HCT116 (cell line): Measurements from ENCODE around the gene IRS1.

Experiments
- CEBPB ChIP-seq: IDR thresholded peaks from 2 replicates; pipeline ENCODE4 v1.6.1; 2012; ENCODE audit warnings: low read depth
- EGR1 ChIP-seq: IDR thresholded peaks from 2 replicates; pipeline ENCODE4 v1.6.1; 2012; ENCODE audit warnings: low read depth
- EZH2 ChIP-seq: fragments of 200-600 bp; sonication (generic); IDR thresholded peaks from 2 replicates; pipeline ENCODE4 v1.6.1; 2017; ENCODE audit warnings: antibody characterized with exemption, mixed run types
- EZH2phosphoT487 ChIP-seq: fragments of 200-600 bp; IDR thresholded peaks from 2 replicates; pipeline ENCODE4 v1.6.1; 2018; ENCODE audit warnings: antibody characterized with exemption, borderline replicate concordance
- JUND ChIP-seq: IDR thresholded peaks from 2 replicates; pipeline ENCODE4 v1.6.1; 2012
- POLR2A ChIP-seq: IDR thresholded peaks from 2 replicates; pipeline ENCODE4 v1.7.0; 2011; ENCODE audit warnings: borderline replicate concordance; ENCODE audit not compliant: insufficient read depth, insufficient read length; ENCODE audit errors: extremely low read depth
- POLR2AphosphoS5 ChIP-seq: IDR thresholded peaks from 2 replicates; pipeline ENCODE4 v1.6.1; 2011; ENCODE audit warnings: mild to moderate bottlenecking, low read depth, low read length, moderate library complexity
- YY1 ChIP-seq: IDR thresholded peaks from 2 replicates; pipeline ENCODE4 v1.6.1; 2011; ENCODE audit warnings: low read length, low read depth, moderate library complexity, mild to moderate bottlenecking; ENCODE audit not compliant: insufficient replicate concordance; ENCODE audit errors: extremely low read depth
- ZFX ChIP-seq: fragments of 450-650 bp; IDR thresholded peaks from 2 replicates; pipeline ENCODE4 v1.6.1; 2017
- TF ChIP-seq, protein P1 (sequence below): IDR thresholded peaks from 2 replicates; pipeline ENCODE4 v1.6.1; 2012; ENCODE audit warnings: low read depth
- TF ChIP-seq, protein P2 (sequence below), 3 experiments: fragments of 200-600 bp in 1 of 3; sonication (generic) in 1 of 3; IDR thresholded peaks in 2 of 3; conservative IDR thresholded peaks in 1 of 3; 2 replicates each; pipeline ENCODE4 v1.5.1; 2012 to 2017; ENCODE audit warnings: low read depth in 2 of 3, low read length in 2 of 3, antibody characterized with exemption in 1 of 3, borderline replicate concordance in 1 of 3, control low read depth in 1 of 3, mild to moderate bottlenecking in 1 of 3, mixed read lengths in 1 of 3, mixed run types in 1 of 3, moderate library complexity in 1 of 3; ENCODE audit not compliant: insufficient read depth in 1 of 3
- TF ChIP-seq, protein P3 (sequence below): IDR thresholded peaks from 2 replicates; pipeline ENCODE4 v1.6.1; 2012

DNA sequence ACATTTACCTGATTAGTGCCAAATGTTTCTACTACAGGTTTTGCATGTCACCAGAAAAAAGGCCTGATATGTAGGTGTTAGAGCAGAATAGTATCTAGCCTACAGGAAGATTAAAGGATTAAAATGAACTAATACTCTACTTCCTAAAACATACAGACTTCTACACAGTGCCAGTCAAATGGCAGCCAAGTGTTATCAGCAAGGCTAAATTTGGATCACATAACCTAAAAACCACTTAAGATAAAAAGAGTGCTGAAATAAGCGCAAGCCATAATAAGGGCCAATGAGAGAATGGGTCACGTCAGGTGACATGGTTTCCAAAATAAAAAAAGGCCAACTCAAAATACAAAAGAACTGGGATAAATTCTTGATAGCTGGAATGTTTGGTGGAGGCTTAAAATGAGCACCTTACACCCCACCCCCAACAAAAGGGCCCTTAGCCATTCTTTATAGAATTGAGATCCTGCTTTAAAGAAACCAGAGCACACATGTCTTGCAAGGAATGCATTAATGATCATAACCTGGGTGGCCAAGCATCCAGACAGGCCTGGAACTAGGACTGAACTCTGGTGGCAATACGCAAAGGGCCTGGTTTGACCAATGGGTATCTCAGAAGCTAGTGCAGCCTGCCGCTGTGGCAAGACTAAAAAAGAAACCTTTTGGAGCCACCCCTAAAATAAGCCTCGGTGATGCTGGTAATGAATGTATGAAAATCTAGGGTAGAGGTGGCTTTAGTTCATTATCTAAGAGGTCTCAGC lies 32.4 kb downstream of the IRS1 start:
- TF ChIP-seq, protein P1, sequence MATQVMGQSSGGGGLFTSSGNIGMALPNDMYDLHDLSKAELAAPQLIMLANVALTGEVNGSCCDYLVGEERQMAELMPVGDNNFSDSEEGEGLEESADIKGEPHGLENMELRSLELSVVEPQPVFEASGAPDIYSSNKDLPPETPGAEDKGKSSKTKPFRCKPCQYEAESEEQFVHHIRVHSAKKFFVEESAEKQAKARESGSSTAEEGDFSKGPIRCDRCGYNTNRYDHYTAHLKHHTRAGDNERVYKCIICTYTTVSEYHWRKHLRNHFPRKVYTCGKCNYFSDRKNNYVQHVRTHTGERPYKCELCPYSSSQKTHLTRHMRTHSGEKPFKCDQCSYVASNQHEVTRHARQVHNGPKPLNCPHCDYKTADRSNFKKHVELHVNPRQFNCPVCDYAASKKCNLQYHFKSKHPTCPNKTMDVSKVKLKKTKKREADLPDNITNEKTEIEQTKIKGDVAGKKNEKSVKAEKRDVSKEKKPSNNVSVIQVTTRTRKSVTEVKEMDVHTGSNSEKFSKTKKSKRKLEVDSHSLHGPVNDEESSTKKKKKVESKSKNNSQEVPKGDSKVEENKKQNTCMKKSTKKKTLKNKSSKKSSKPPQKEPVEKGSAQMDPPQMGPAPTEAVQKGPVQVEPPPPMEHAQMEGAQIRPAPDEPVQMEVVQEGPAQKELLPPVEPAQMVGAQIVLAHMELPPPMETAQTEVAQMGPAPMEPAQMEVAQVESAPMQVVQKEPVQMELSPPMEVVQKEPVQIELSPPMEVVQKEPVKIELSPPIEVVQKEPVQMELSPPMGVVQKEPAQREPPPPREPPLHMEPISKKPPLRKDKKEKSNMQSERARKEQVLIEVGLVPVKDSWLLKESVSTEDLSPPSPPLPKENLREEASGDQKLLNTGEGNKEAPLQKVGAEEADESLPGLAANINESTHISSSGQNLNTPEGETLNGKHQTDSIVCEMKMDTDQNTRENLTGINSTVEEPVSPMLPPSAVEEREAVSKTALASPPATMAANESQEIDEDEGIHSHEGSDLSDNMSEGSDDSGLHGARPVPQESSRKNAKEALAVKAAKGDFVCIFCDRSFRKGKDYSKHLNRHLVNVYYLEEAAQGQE = no peak
- TF ChIP-seq, protein P2, sequence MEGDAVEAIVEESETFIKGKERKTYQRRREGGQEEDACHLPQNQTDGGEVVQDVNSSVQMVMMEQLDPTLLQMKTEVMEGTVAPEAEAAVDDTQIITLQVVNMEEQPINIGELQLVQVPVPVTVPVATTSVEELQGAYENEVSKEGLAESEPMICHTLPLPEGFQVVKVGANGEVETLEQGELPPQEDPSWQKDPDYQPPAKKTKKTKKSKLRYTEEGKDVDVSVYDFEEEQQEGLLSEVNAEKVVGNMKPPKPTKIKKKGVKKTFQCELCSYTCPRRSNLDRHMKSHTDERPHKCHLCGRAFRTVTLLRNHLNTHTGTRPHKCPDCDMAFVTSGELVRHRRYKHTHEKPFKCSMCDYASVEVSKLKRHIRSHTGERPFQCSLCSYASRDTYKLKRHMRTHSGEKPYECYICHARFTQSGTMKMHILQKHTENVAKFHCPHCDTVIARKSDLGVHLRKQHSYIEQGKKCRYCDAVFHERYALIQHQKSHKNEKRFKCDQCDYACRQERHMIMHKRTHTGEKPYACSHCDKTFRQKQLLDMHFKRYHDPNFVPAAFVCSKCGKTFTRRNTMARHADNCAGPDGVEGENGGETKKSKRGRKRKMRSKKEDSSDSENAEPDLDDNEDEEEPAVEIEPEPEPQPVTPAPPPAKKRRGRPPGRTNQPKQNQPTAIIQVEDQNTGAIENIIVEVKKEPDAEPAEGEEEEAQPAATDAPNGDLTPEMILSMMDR (IDR thresholded peaks at IDR 0.05 in 2 of 3, conservative IDR thresholded peaks at IDR 0.05 in 1 of 3; ENCODE audit: borderline replicate concordance in 1 of 3, insufficient read depth in 1 of 3, low read depth in 2 of 3, low read length in 2 of 3) = no peak
- TF ChIP-seq CEBPB (no peak), POLR2AphosphoS5 (no peak), ZFX (no peak), YY1 (no peak), POLR2A (no peak), EGR1 (no peak), EZH2phosphoT487 (no peak), EZH2 (no peak), JUND (no peak)
- TF ChIP-seq, protein P3, sequence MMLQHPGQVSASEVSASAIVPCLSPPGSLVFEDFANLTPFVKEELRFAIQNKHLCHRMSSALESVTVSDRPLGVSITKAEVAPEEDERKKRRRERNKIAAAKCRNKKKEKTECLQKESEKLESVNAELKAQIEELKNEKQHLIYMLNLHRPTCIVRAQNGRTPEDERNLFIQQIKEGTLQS = no peak
